Measurements from ENCODE around the gene KMT2E.

Gene KMT2E

DNA sequence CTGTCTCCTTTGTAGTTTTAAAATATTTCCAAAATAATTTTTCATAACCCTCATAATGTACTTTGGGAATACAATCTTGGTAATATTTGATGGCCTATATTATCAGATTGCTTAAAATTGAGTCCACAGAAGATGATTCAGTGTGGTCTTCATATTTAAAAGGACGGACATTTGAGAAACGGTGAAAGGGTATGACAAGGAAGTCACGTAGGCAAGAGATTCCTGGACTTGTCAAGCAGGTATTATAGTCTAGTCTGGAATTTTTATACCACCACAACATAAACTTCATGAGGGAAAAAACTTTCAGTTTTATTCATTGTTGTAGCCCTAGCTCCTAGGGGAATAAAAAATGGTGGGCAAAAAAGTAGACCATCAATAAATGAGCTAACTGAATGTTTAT is 82.3 kb downstream of the KMT2E start:
- Histone ChIP-seq H3K4me1 (ENCODE audit: insufficient read depth, poor library complexity, severe bottlenecking) (peaks cover 29% of the 10 kb centered on the region), H3K27ac (ENCODE audit: poor library complexity, severe bottlenecking) (peak overlapping the region; percentile 62)
- no peak for ATAC-seq (ENCODE audit: low read depth)

DNA sequence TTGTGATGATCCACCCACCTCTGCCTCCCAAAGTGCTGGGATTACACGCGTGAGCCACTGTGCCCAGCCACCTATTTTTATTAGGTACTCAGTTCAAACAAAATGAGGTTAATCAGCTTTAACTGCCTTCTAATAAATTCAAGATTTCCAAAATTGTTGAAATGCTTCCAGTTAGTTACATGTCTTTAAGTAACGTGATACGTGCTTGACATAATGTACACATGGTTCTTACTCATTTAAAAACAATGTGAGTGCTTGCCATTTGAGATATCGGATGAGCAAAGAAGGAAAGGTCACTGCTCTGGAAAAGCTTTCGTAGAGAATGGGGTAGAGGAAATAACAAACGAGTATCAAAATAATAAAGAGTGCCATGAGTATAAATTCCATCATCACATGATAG is 83.6 kb downstream of the KMT2E start:
- DNase-seq (ENCODE audit: low spot score), result no peak

More for the DNA sequence above, 82.3 kb downstream of the KMT2E start:
- Histone ChIP-seq H3K27me3 (ENCODE audit: insufficient read depth, poor library complexity, severe bottlenecking) (no peaks in the 10 kb centered on the region), H3K4me3 (ENCODE audit: severe bottlenecking) (no peak overlapping the region), H3K36me3 (ENCODE audit: low read depth) (peaks cover 78% of the 10 kb centered on the region), H3K9me3 (ENCODE audit: severe bottlenecking) (no peaks in the 10 kb centered on the region)
- DNase-seq (ENCODE audit: low spot score), result no peak
- TF ChIP-seq, protein P1, sequence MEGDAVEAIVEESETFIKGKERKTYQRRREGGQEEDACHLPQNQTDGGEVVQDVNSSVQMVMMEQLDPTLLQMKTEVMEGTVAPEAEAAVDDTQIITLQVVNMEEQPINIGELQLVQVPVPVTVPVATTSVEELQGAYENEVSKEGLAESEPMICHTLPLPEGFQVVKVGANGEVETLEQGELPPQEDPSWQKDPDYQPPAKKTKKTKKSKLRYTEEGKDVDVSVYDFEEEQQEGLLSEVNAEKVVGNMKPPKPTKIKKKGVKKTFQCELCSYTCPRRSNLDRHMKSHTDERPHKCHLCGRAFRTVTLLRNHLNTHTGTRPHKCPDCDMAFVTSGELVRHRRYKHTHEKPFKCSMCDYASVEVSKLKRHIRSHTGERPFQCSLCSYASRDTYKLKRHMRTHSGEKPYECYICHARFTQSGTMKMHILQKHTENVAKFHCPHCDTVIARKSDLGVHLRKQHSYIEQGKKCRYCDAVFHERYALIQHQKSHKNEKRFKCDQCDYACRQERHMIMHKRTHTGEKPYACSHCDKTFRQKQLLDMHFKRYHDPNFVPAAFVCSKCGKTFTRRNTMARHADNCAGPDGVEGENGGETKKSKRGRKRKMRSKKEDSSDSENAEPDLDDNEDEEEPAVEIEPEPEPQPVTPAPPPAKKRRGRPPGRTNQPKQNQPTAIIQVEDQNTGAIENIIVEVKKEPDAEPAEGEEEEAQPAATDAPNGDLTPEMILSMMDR (IDR thresholded peaks at IDR 0.05; ENCODE audit: poor library complexity, severe bottlenecking), result no peak

DNA sequence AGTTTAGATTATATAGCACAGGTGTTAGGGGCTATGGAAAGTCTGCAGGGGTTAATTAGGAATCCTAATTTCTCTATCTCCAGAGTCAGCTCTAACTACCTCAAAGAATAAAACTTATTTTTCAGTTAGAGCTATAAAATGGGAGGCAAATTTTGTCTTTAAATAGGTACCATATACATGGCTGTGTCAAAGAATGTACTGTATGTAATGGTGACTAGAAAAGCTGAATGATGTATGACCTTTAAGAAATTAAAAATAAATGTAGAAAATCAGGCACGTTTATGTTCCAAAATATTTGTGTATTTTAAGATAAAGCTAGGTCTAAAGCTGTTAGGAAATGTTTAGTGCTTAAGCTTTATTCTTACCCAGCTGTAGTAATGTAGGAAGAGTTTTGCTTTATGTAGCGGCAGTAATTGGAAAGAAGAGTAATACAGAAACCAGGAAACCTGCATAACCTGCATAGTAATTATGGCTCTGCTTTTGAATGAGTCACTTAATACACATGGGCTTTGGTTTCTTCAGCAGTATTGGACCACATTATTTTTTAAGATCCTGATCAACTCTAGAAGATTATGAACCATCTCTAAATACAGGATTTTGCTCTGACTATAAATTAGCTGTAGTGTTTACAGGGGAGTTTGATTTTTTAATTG is 85.0 kb downstream of the KMT2E start:
- Histone ChIP-seq H3K36me3 (ENCODE audit: low read depth) (peaks cover 79% of the 10 kb centered on the region), H3K27me3 (ENCODE audit: insufficient read depth, poor library complexity, severe bottlenecking) (no peaks in the 10 kb centered on the region), H3K9me3 (ENCODE audit: severe bottlenecking) (no peaks in the 10 kb centered on the region), H3K4me3 (ENCODE audit: severe bottlenecking) (no peak overlapping the region), H3K4me1 (ENCODE audit: insufficient read depth, poor library complexity, severe bottlenecking) (peaks cover 29% of the 10 kb centered on the region), H3K27ac (ENCODE audit: poor library complexity, severe bottlenecking) (peak overlapping the region; percentile 62)
- TF ChIP-seq, protein P1 (IDR thresholded peaks at IDR 0.05; ENCODE audit: poor library complexity, severe bottlenecking), result no peak
- ATAC-seq (ENCODE audit: low read depth) (peak; percentile 54; the same call in 2 of the 3 replicates), DNase-seq (ENCODE audit: low spot score) (no peak)

More for the DNA sequence above, 83.6 kb downstream of the KMT2E start:
- H3K27me3 ChIP-seq (ENCODE audit: insufficient read depth, poor library complexity, severe bottlenecking), result no peaks in the 10 kb centered on the region
- H3K4me3 ChIP-seq (ENCODE audit: severe bottlenecking), result no peak overlapping the region
- H3K36me3 ChIP-seq (ENCODE audit: low read depth), result peaks cover 78% of the 10 kb centered on the region
- TF ChIP-seq, protein P1 (IDR thresholded peaks at IDR 0.05; ENCODE audit: poor library complexity, severe bottlenecking), result no peak
- peak; percentile 90 for ATAC-seq (ENCODE audit: low read depth)
- no peaks in the 10 kb centered on the region for H3K9me3 ChIP-seq (ENCODE audit: severe bottlenecking)
- peaks cover 29% of the 10 kb centered on the region for H3K4me1 ChIP-seq (ENCODE audit: insufficient read depth, poor library complexity, severe bottlenecking)
- H3K27ac ChIP-seq (ENCODE audit: poor library complexity, severe bottlenecking), result peak overlapping the region; percentile 62

DNA sequence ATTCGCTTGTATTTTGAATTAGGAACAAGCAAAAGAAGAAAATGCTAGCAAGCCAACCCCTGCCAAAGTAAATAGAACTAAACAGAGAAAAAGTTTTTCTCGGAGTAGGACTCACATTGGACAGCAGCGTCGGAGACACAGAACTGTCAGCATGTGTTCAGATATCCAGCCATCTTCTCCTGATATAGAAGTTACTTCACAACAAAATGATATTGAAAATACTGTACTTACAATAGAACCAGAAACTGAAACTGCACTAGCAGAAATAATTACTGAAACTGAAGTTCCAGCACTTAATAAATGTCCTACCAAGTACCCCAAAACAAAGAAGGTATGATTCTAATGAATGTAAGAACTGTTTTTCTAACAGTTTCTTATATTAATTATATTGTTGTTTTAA is 87.9 kb downstream of the KMT2E start:
- no peak overlapping the region for H3K4me3 ChIP-seq (ENCODE audit: severe bottlenecking)
- peaks cover 25% of the 10 kb centered on the region for H3K4me1 ChIP-seq (ENCODE audit: insufficient read depth, poor library complexity, severe bottlenecking)
- H3K27me3 ChIP-seq (ENCODE audit: insufficient read depth, poor library complexity, severe bottlenecking), result no peaks in the 10 kb centered on the region
- ATAC-seq (ENCODE audit: low read depth) (no peak), DNase-seq (ENCODE audit: low spot score) (no peak)
- H3K9me3 ChIP-seq (ENCODE audit: severe bottlenecking), result no peaks in the 10 kb centered on the region
- peaks cover 90% of the 10 kb centered on the region for H3K36me3 ChIP-seq (ENCODE audit: low read depth)
- TF ChIP-seq, protein P1 (IDR thresholded peaks at IDR 0.05; ENCODE audit: poor library complexity, severe bottlenecking), result no peak
- no peak overlapping the region for H3K27ac ChIP-seq (ENCODE audit: poor library complexity, severe bottlenecking)
